Mononuclear cell (primary cell): ENCODE data around the gene SERBP1. TPM values are rescaled to one million over a fixed set of nuclear protein-coding genes. Genes with fewer than 3 reads are reported as not detected.

ENCODE experiments used
- H3K27me3 ChIP-seq: 2 replicates; pipeline ENCODE4 v1.6.0; 2011; ENCODE audit warnings: low read length, control low read depth; ENCODE audit not compliant: insufficient read depth
- H3K4me1 ChIP-seq: 2 replicates; pipeline ENCODE4 v1.5.1; 2011; ENCODE audit warnings: mild to moderate bottlenecking, low read length, control low read depth; ENCODE audit not compliant: insufficient read depth
- H3K4me3 ChIP-seq: 2 replicates; pipeline ENCODE4 v1.5.1; 2011; ENCODE audit warnings: mild to moderate bottlenecking, low read length, moderate library complexity
- H3K9me3 ChIP-seq: 2 replicates; pipeline ENCODE4 v1.5.1; 2011; ENCODE audit warnings: low read depth, mild to moderate bottlenecking, control low read depth, low read length
- total RNA-seq: library from RNA; depleted of rRNA; stranded (reverse); fragments of >200 nt; gene quantifications from one replicate; pipeline ENCODE4 v1.2.3, GENCODE V29; 2012

SERBP1 gene
- total RNA-seq, 1 donor, result 124 TPM

GRCh38 chr1:67371681-67372080 is 58.5 kb downstream of the SERBP1 start:
- H3K4me3 ChIP-seq, result no peak overlapping the region
- no peaks in the 10 kb centered on the region for H3K9me3 ChIP-seq
- no peaks in the 10 kb centered on the region for H3K27me3 ChIP-seq
- no peaks in the 10 kb centered on the region for H3K4me1 ChIP-seq

- Histone ChIP-seq H3K9me3 (no peaks in the 10 kb centered on the region), H3K4me3 (no peak overlapping the region), H3K27me3 (no peaks in the 10 kb centered on the region), H3K4me1 (no peaks in the 10 kb centered on the region)
Measured at GRCh38 chr1:67371043-67371442, 59.2 kb downstream of the SERBP1 start.

- H3K4me3 ChIP-seq, result no peak overlapping the region
- no peaks in the 10 kb centered on the region for H3K9me3 ChIP-seq
- H3K27me3 ChIP-seq, result no peaks in the 10 kb centered on the region
- no peaks in the 10 kb centered on the region for H3K4me1 ChIP-seq
Measured at GRCh38 chr1:67368046-67368514, 62.1 kb downstream of the SERBP1 start.

- H3K27me3 ChIP-seq, result no peaks in the 10 kb centered on the region
- H3K9me3 ChIP-seq, result no peaks in the 10 kb centered on the region
- H3K4me1 ChIP-seq, result no peaks in the 10 kb centered on the region
- H3K4me3 ChIP-seq, result no peak overlapping the region
Measured at GRCh38 chr1:67367370-67368045, 62.7 kb downstream of the SERBP1 start.

GRCh38 chr1:67361641-67362040 is 68.6 kb downstream of the SERBP1 start:
- Histone ChIP-seq H3K27me3 (no peaks in the 10 kb centered on the region), H3K9me3 (no peaks in the 10 kb centered on the region), H3K4me1 (no peaks in the 10 kb centered on the region), H3K4me3 (no peak overlapping the region)

GRCh38 chr1:67359592-67359991 is 70.6 kb downstream of the SERBP1 start:
- Histone ChIP-seq H3K4me1 (no peaks in the 10 kb centered on the region), H3K27me3 (no peaks in the 10 kb centered on the region), H3K4me3 (no peak overlapping the region), H3K9me3 (no peaks in the 10 kb centered on the region)

Other genes starting within 250 kb of the SERBP1 start
- 1.3 TPM for gene IL12RB2, start 122.5 kb downstream of the SERBP1 start, total RNA-seq